ENCODE data around the gene ROBO1. TPM values are rescaled to one million over a fixed set of nuclear protein-coding genes. Genes with fewer than 3 reads are reported as not detected.

ROBO1 gene
- total RNA-seq, 1 experiment from 2014 or later = 33.9 TPM

DNA sequence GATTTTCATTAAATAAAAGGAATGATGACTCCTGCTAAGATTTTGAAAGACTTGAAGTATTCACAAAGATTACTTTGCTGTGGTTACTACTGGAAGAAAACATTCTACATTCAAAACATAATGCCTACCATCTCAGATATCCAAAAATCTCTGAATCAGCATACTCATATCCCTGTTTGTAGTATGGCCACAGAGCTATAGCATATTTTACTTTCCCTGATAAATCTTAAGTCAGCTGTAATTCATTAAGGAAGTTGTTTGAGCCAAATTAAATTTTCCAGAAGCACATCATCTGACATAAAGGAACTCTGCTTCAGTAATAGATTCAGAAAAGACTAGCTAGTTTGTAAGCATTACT is 942.0 kb downstream of the ROBO1 start:
- no peaks in the 10 kb centered on the region for H3K36me3 Mint-ChIP-seq (ENCODE audit: insufficient read depth, unreplicated experiment)
- no peaks in the 10 kb centered on the region for H3K27me3 Mint-ChIP-seq (ENCODE audit: unreplicated experiment)
- H3K27ac Mint-ChIP-seq (ENCODE audit: unreplicated experiment) = no peak overlapping the region
- no peak for DNase-seq
- peaks cover 29% of the 10 kb centered on the region for H3K4me1 Mint-ChIP-seq (ENCODE audit: low read depth, unreplicated experiment)
- no peak overlapping the region for H3K4me3 Mint-ChIP-seq (ENCODE audit: low read depth, unreplicated experiment)
- H3K9me3 Mint-ChIP-seq (ENCODE audit: low read depth, unreplicated experiment) = no peaks in the 10 kb centered on the region
- CTCF ChIA-PET = no interaction called here
- intact Hi-C loops (cut with micrococcal nuclease; ENCODE audit: unreplicated experiment) = loop anchor here (5.0 kb wide), 1 partner anchor 74 kb away; no protein-coding TSS in a partner anchor
- BruUV-seq (replicated peaks) = no TSS peak
- TF ChIP-seq CTCF (IDR thresholded peaks at IDR 0.05; ENCODE audit: unreplicated experiment) = no peak

GRCh38 chr3:78825118-78825857 is 942.5 kb downstream of the ROBO1 start:
- Mint-ChIP-seq H3K27me3 (ENCODE audit: unreplicated experiment) (no peaks in the 10 kb centered on the region), H3K4me3 (ENCODE audit: low read depth, unreplicated experiment) (no peak overlapping the region), H3K27ac (ENCODE audit: unreplicated experiment) (no peak overlapping the region), H3K9me3 (ENCODE audit: low read depth, unreplicated experiment) (no peaks in the 10 kb centered on the region), H3K36me3 (ENCODE audit: insufficient read depth, unreplicated experiment) (no peaks in the 10 kb centered on the region), H3K4me1 (ENCODE audit: low read depth, unreplicated experiment) (peaks cover 29% of the 10 kb centered on the region)
- no peak for TF ChIP-seq CTCF (IDR thresholded peaks at IDR 0.05; ENCODE audit: unreplicated experiment)
- intact Hi-C loops (cut with micrococcal nuclease; ENCODE audit: unreplicated experiment) = loop anchor here (5.0 kb wide), 1 partner anchor 73 kb away; no protein-coding TSS in a partner anchor
- no TSS peak for BruUV-seq (replicated peaks)
- CTCF ChIA-PET = no interaction called here
- DNase-seq = no peak

- no TSS peak for BruUV-seq (replicated peaks)
- Mint-ChIP-seq H3K36me3 (ENCODE audit: insufficient read depth, unreplicated experiment) (no peaks in the 10 kb centered on the region), H3K4me3 (ENCODE audit: low read depth, unreplicated experiment) (peak overlapping the region; percentile 13), H3K27ac (ENCODE audit: unreplicated experiment) (peak overlapping the region; percentile 78), H3K4me1 (ENCODE audit: low read depth, unreplicated experiment) (peaks cover 29% of the 10 kb centered on the region), H3K27me3 (ENCODE audit: unreplicated experiment) (no peaks in the 10 kb centered on the region), H3K9me3 (ENCODE audit: low read depth, unreplicated experiment) (peaks cover 3% of the 10 kb centered on the region)
- no peak for TF ChIP-seq CTCF (IDR thresholded peaks at IDR 0.05; ENCODE audit: unreplicated experiment)
- intact Hi-C loops (cut with micrococcal nuclease; ENCODE audit: unreplicated experiment) = no loop called here
- CTCF ChIA-PET = interaction anchor here (1.0 kb wide), 1 partner anchor 11 kb away, joined by 3 read pairs; no protein-coding TSS in a partner anchor
- DNase-seq = peak; percentile 25
Measured at GRCh38 chr3:78823859-78824258, 943.9 kb downstream of the ROBO1 start.

DNA sequence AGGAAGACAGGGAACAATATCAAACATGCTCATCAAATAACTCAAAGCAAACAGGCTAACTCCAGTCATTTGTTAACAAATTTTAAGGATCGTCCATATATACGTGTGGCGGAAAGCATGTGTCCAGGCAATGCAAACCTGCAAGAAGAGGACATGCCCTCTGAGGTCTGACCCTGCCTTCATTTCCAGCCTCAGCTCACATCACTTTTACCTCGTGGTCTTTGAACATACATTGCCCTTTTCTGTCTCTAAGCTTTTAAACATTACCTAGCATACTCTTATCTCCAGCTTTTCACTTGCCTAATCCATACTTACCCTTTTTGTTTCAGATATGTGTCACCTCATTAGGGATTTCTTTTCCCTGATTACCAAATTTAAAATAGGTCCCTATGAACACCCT is 944.4 kb downstream of the ROBO1 start:
- CTCF ChIA-PET = interaction anchor here (1.0 kb wide), 1 partner anchor 10 kb away, joined by 3 read pairs; no protein-coding TSS in a partner anchor
- Mint-ChIP-seq H3K4me1 (ENCODE audit: low read depth, unreplicated experiment) (peaks cover 29% of the 10 kb centered on the region), H3K27ac (ENCODE audit: unreplicated experiment) (peak overlapping the region; percentile 78), H3K27me3 (ENCODE audit: unreplicated experiment) (no peaks in the 10 kb centered on the region), H3K4me3 (ENCODE audit: low read depth, unreplicated experiment) (peak overlapping the region; percentile 13), H3K9me3 (ENCODE audit: low read depth, unreplicated experiment) (peaks cover 3% of the 10 kb centered on the region), H3K36me3 (ENCODE audit: insufficient read depth, unreplicated experiment) (no peaks in the 10 kb centered on the region)
- DNase-seq = no peak
- no TSS peak for BruUV-seq (replicated peaks)
- TF ChIP-seq CTCF (IDR thresholded peaks at IDR 0.05; ENCODE audit: unreplicated experiment) = no peak
- intact Hi-C loops (cut with micrococcal nuclease; ENCODE audit: unreplicated experiment) = no loop called here
